B cell (primary cell): ENCODE data around the gene EFNB3. TPM values are rescaled to one million over a fixed set of nuclear protein-coding genes. Genes with fewer than 3 reads are reported as not detected.

Experiments
- ATAC-seq: fragments of 200-7000 bp; cut with Tn5 transposase; one replicate; pipeline ENCODE4 v1.10.0; 2021; ENCODE audit warnings: low read depth, mild to moderate bottlenecking, moderate number of reproducible peaks, moderate library complexity
- CTCF ChIA-PET: fragments of 350-600 bp; sonication (Branson Sonifier 250); formaldehyde crosslinking; loops from one replicate; lab custom pipeline; 2021; ENCODE audit warnings: antibody characterized with exemption, inconsistent platforms; lab: Charles Lee
- POLR2A ChIA-PET: fragments of 350-600 bp; sonication (Branson Sonifier 250); formaldehyde crosslinking; loops from one replicate; lab custom pipeline; 2021; ENCODE audit warnings: antibody characterized with exemption; lab: Charles Lee
- DNase-seq: peaks from one replicate; pipeline ENCODE4 v3.0.0; 2013
- H2AFZ ChIP-seq: 2 replicates; pipeline ENCODE4 v1.6.1; 2012; ENCODE audit warnings: mild to moderate bottlenecking, low read depth, low read length; ENCODE audit not compliant: insufficient read depth, poor library complexity, severe bottlenecking
- H3K27ac ChIP-seq, 2 donors: 1 replicate in 1 of 2; 2 replicates in 1 of 2; pipeline ENCODE4 v1.5.1; 2012 to 2013; ENCODE audit warnings: low read length in 2 of 2, mild to moderate bottlenecking in 2 of 2, moderate library complexity in 1 of 2
- H3K27me3 ChIP-seq, 4 experiments: fragments of 200-600 bp in 1 of 4; sonication (generic) in 1 of 4; replicated peaks in 1 of 4; 1 replicate in 2 of 4; 2 replicates in 2 of 4; pipeline versions ENCODE4 v1.6.1 to v1.7.0; 2013 to 2016; ENCODE audit warnings: low read length in 3 of 4, mild to moderate bottlenecking in 2 of 4, mixed read lengths in 1 of 4, moderate library complexity in 1 of 4; ENCODE audit not compliant: insufficient read depth in 4 of 4, control insufficient read depth in 3 of 4; ENCODE audit errors: control extremely low read depth in 1 of 4
- H3K36me3 ChIP-seq, 2 experiments: replicated peaks in 1 of 2; 1 replicate in 1 of 2; 2 replicates in 1 of 2; pipeline versions ENCODE4 v1.6.1 to v1.7.1; 2013; ENCODE audit warnings: low read length in 1 of 2; ENCODE audit not compliant: insufficient read depth in 2 of 2, control insufficient read depth in 1 of 2; ENCODE audit errors: control extremely low read depth in 1 of 2, extremely low read depth in 1 of 2
- H3K4me1 ChIP-seq, 2 donors: fragments of 200-600 bp in 1 of 2; sonication (generic) in 1 of 2; 1 replicate in 1 of 2; 2 replicates in 1 of 2; pipeline versions ENCODE4 v1.5.1 to v1.6.1; 2013 to 2017; ENCODE audit warnings: low read length in 2 of 2; ENCODE audit not compliant: control insufficient read depth in 2 of 2, insufficient read depth in 2 of 2
- H3K4me2 ChIP-seq: replicated peaks from 2 replicates; pipeline ENCODE3; 2012; ENCODE audit warnings: mild to moderate bottlenecking, low read depth, low read length; ENCODE audit not compliant: poor library complexity, severe bottlenecking
- H3K4me3 ChIP-seq, 5 experiments: fragments of 200-600 bp in 1 of 5; sonication (generic) in 1 of 5; 1 replicate in 3 of 5; 2 replicates in 2 of 5; pipeline versions ENCODE4 v1.5.1 to v1.7.0; 2011 to 2016; ENCODE audit warnings: low read length in 4 of 5, mild to moderate bottlenecking in 4 of 5, low read depth in 2 of 5, control low read depth in 1 of 5, moderate library complexity in 1 of 5; ENCODE audit not compliant: insufficient read depth in 1 of 5; ENCODE audit errors: control extremely low read depth in 1 of 5, extremely low read depth in 1 of 5
- H3K79me2 ChIP-seq: fragments of 200-600 bp; sonication (generic); one replicate; pipeline ENCODE4 v1.6.0; 2016; ENCODE audit warnings: low read length; ENCODE audit not compliant: control insufficient read depth, insufficient read depth
- H3K9ac ChIP-seq: fragments of 200-600 bp; sonication (generic); 2 replicates; pipeline ENCODE4 v1.6.1; 2017; ENCODE audit warnings: mild to moderate bottlenecking, low read length, moderate library complexity
- H3K9me3 ChIP-seq, 3 donors: one replicate each; pipeline versions ENCODE4 v1.6.1 to v1.7.1; 2013; ENCODE audit warnings: low read length in 2 of 3; ENCODE audit not compliant: control insufficient read depth in 2 of 3, insufficient read depth in 1 of 3; ENCODE audit errors: control extremely low read depth in 1 of 3
- H4K20me1 ChIP-seq: 2 replicates; pipeline ENCODE4 v1.6.0; 2012; ENCODE audit warnings: mild to moderate bottlenecking, low read length; ENCODE audit not compliant: insufficient read depth, control insufficient read depth, poor library complexity, severe bottlenecking
- H3K27ac Mint-ChIP-seq: one replicate; pipeline ENCODE4 v1.8.0; 2021; ENCODE audit warnings: mixed read lengths
- H3K27me3 Mint-ChIP-seq: one replicate; pipeline ENCODE4 v1.8.0; 2021; ENCODE audit warnings: mixed read lengths
- H3K4me1 Mint-ChIP-seq: one replicate; pipeline ENCODE4 v1.8.0; 2021; ENCODE audit warnings: mixed read lengths
- H3K4me3 Mint-ChIP-seq: one replicate; pipeline ENCODE4 v1.8.0; 2021; ENCODE audit warnings: mixed read lengths
- H3K9me3 Mint-ChIP-seq: one replicate; pipeline ENCODE4 v1.8.0; 2022; ENCODE audit warnings: mixed read lengths; ENCODE audit not compliant: insufficient read depth
- CTCF ChIP-seq: fragments of 200-600 bp; IDR thresholded peaks from one replicate; pipeline ENCODE4 v1.8.0; 2022; ENCODE audit warnings: antibody characterized with exemption, mild to moderate bottlenecking
- EZH2 ChIP-seq: IDR thresholded peaks from 2 replicates; pipeline ENCODE4 v1.6.1; 2012; ENCODE audit warnings: borderline replicate concordance, low read depth, mild to moderate bottlenecking, moderate library complexity, low read length; ENCODE audit not compliant: insufficient read depth, poor library complexity, severe bottlenecking
- WGBS: methylation state at CpG from one replicate; pipeline ENCODE4 v1.1.5; 2013; ENCODE audit warnings: missing lambda C conversion rate; ENCODE audit not compliant: insufficient coverage; 5-methylcytosine and 5-hydroxymethylcytosine counted together
- intact Hi-C: fragments of 100-400 bp; cut with micrococcal nuclease; formaldehyde crosslinking; loops from one replicate; pipeline ENCODE4 v1.10.0; 2022
- polyA plus RNA-seq: library from polyadenylated mRNA; depleted of rRNA; stranded (reverse); fragments of >200 nt; gene quantifications from 2 replicates; pipeline ENCODE4 v1.2.3, GENCODE V29; 2012
- total RNA-seq, 2 donors: library from RNA; stranded (reverse); fragments of 120-200 nt in 1 of 2; gene quantifications; 1 replicate in 1 of 2; 2 replicates in 1 of 2; pipeline versions ENCODE4 v1.2.3 to v1.2.4, GENCODE V29; 2013 to 2022

Gene EFNB3
- total and polyA plus RNA-seq, 2 donors (not counting 1 experiment from before 2014, with no cell fraction given) = not detected

GRCh38 chr17:7745748-7746470, 40.9 kb downstream of the EFNB3 start:
- ATAC-seq = no peak
- TF ChIP-seq CTCF (no peak), EZH2 (no peak)
- CTCF ChIA-PET = no interaction called here
- intact Hi-C loops = loop anchor here (10.0 kb wide), 1 partner anchor 139 kb away; the partner anchor contains the start of gene CHD3
- no peak overlapping the region for H3K4me3 ChIP-seq
- H3K9ac ChIP-seq = no peak overlapping the region
- no peak overlapping the region for H3K27ac Mint-ChIP-seq
- no peak overlapping the region for H3K27ac ChIP-seq
- no peaks in the 10 kb centered on the region for H3K4me1 ChIP-seq
- H3K9me3 ChIP-seq = peaks cover 0 to 3% (median 0%) of the 10 kb centered on the region in 3 donors
- no peaks in the 10 kb centered on the region for H3K79me2 ChIP-seq
- H2AFZ ChIP-seq = no peak overlapping the region
- H3K4me2 ChIP-seq = no peak overlapping the region
- H3K4me1 Mint-ChIP-seq = no peaks in the 10 kb centered on the region
- WGBS = 81% methylated on average over 4 of the region's 7 CpGs
- peaks cover 25% of the 10 kb centered on the region for H3K27me3 Mint-ChIP-seq
- H3K4me3 Mint-ChIP-seq = no peak overlapping the region
- no peaks in the 10 kb centered on the region for H4K20me1 ChIP-seq
- no peak for DNase-seq
- POLR2A ChIA-PET = no interaction called here
- no peaks in the 10 kb centered on the region for H3K27me3 ChIP-seq
- H3K36me3 ChIP-seq = no peaks in the 10 kb centered on the region
- H3K9me3 Mint-ChIP-seq = peaks cover 3% of the 10 kb centered on the region

- Mint-ChIP-seq H3K4me1 (no peaks in the 10 kb centered on the region), H3K27me3 (peaks cover 21% of the 10 kb centered on the region), H3K4me3 (no peak overlapping the region), H3K9me3 (peaks cover 3% of the 10 kb centered on the region), H3K27ac (no peak overlapping the region)
- TF ChIP-seq CTCF (no peak), EZH2 (no peak)
- POLR2A ChIA-PET = no interaction called here
- WGBS = 94% methylated on average over 3 of the region's 4 CpGs
- DNase-seq (no peak), ATAC-seq (no peak)
- no peaks in the 10 kb centered on the region for H4K20me1 ChIP-seq
- CTCF ChIA-PET = interaction anchor here (1.6 kb wide), 1 partner anchor 309 kb away, joined by 3 read pairs; no protein-coding TSS in a partner anchor
- no peaks in the 10 kb centered on the region for H3K4me1 ChIP-seq
- H2AFZ ChIP-seq = no peak overlapping the region
- no peaks in the 10 kb centered on the region for H3K27me3 ChIP-seq
- no peak overlapping the region for H3K4me3 ChIP-seq
- no peaks in the 10 kb centered on the region for H3K79me2 ChIP-seq
- no peak overlapping the region for H3K9ac ChIP-seq
- H3K27ac ChIP-seq = no peak overlapping the region
- no peak overlapping the region for H3K4me2 ChIP-seq
- intact Hi-C loops = loop anchor here (10.0 kb wide), 1 partner anchor 137 kb away; the partner anchor contains the start of gene CHD3
- H3K9me3 ChIP-seq = peaks cover 0 to 3% (median 0%) of the 10 kb centered on the region in 3 donors
- H3K36me3 ChIP-seq = no peaks in the 10 kb centered on the region
Observed at GRCh38 chr17:7747635-7748071, 42.7 kb downstream of the EFNB3 start.
